G401.6 (cell line): ENCODE data around the gene ADAMTS4.

Experiments used
- FAIRE-seq: peaks from 2 replicates; lab custom pipeline; 2012; peaks lifted over from hg19 to GRCh38; lab: Jason Lieb, UNC

Gene ADAMTS4

GRCh38 chr1:161219078-161219892, 20.4 kb upstream of the ADAMTS4 start:
- no peak for FAIRE-seq

- no peak for FAIRE-seq
Measured at GRCh38 chr1:161218301-161219077, 19.6 kb upstream of the ADAMTS4 start.

- FAIRE-seq: no peak
Measured at GRCh38 chr1:161217831-161218230, 19.0 kb upstream of the ADAMTS4 start.

- FAIRE-seq: no peak
Measured at GRCh38 chr1:161216945-161217712, 18.3 kb upstream of the ADAMTS4 start.

GRCh38 chr1:161215076-161215475, 16.2 kb upstream of the ADAMTS4 start, which contains the start of gene FCER1G:
TSS of gene FCER1G (plus strand) at chr1:161215295. CDS start at chr1:161215322, 27 bp downstream.
- FAIRE-seq: no peak

- no peak for FAIRE-seq
Measured at GRCh38 chr1:161214369-161214768, 15.5 kb upstream of the ADAMTS4 start.

- peak; percentile 52 for FAIRE-seq
Measured at GRCh38 chr1:161209790-161210409, 11.0 kb upstream of the ADAMTS4 start.

- FAIRE-seq: no peak
Measured at GRCh38 chr1:161207173-161207572, 8.3 kb upstream of the ADAMTS4 start.

- FAIRE-seq: no peak
Measured at GRCh38 chr1:161206411-161207140, 7.7 kb upstream of the ADAMTS4 start.

- peak; percentile 97 for FAIRE-seq
Measured at GRCh38 chr1:161201836-161202712, 3.2 kb upstream of the ADAMTS4 start, which contains the start of gene NDUFS2. TSS of gene NDUFS2 (plus strand) at chr1:161202367. CDS start at chr1:161202386, 19 bp downstream.

GRCh38 chr1:161200992-161201835, 2.4 kb upstream of the ADAMTS4 start:
- no peak for FAIRE-seq

GRCh38 chr1:161200421-161200991, 1.7 kb upstream of the ADAMTS4 start:
- no peak for FAIRE-seq

GRCh38 chr1:161199506-161200139, 769 bp upstream of the ADAMTS4 start:
- FAIRE-seq: no peak

- no peak for FAIRE-seq
Measured at GRCh38 chr1:161198194-161198896, 509 bp downstream of the ADAMTS4 start.

- no peak for FAIRE-seq
Measured at GRCh38 chr1:161197560-161198193, 1.2 kb downstream of the ADAMTS4 start.

- FAIRE-seq: no peak
Measured at GRCh38 chr1:161196521-161197451, 2.1 kb downstream of the ADAMTS4 start.
